DND-41 (cell line): ENCODE measurements around the gene TAS2R19.

ENCODE experiments used
- ATAC-seq: fragments of 200-7000 bp; cut with Tn5 transposase; 3 replicates; pipeline ENCODE4 v1.9.1; 2021; ENCODE audit warnings: low read depth; ENCODE audit not compliant: insufficient read depth
- DNase-seq: peaks from one replicate; pipeline ENCODE4 v3.0.0-alpha.2; 2020
- H2AFZ ChIP-seq: 2 replicates; pipeline ENCODE4 v1.6.0; 2012; ENCODE audit warnings: low read depth, low read length
- H3K27ac ChIP-seq: 2 replicates; pipeline ENCODE4 v1.5.1; 2012; ENCODE audit warnings: low read length, inconsistent platforms
- H3K27me3 ChIP-seq: fragments of 200-600 bp; sonication (generic); 2 replicates; pipeline ENCODE4 v1.6.0; 2012; ENCODE audit warnings: low read length, mild to moderate bottlenecking, inconsistent platforms; ENCODE audit not compliant: insufficient read depth, poor library complexity
- H3K36me3 ChIP-seq: 2 replicates; pipeline ENCODE4 v1.5.1; 2012; ENCODE audit warnings: low read length, inconsistent platforms; ENCODE audit not compliant: insufficient read depth
- H3K4me1 ChIP-seq: 2 replicates; pipeline ENCODE4 v1.5.1; 2012; ENCODE audit warnings: mild to moderate bottlenecking, low read length; ENCODE audit not compliant: insufficient read depth
- H3K4me2 ChIP-seq: 2 replicates; pipeline ENCODE4 v1.6.0; 2012; ENCODE audit warnings: mild to moderate bottlenecking, moderate library complexity, low read length, inconsistent platforms; ENCODE audit not compliant: insufficient read depth
- H3K4me3 ChIP-seq, 2 experiments: fragments of 200-600 bp in 1 of 2; shearing (Covaris generic) in 1 of 2; 2 replicates each; pipeline ENCODE4 v1.5.1; 2012 to 2016; ENCODE audit warnings: inconsistent platforms in 2 of 2, low read length in 2 of 2, mild to moderate bottlenecking in 2 of 2, low read depth in 1 of 2, moderate library complexity in 1 of 2
- H3K79me2 ChIP-seq: 2 replicates; pipeline ENCODE4 v1.6.0; 2012; ENCODE audit warnings: low read length, inconsistent platforms; ENCODE audit not compliant: insufficient read depth
- H3K9ac ChIP-seq: 2 replicates; pipeline ENCODE4 v1.6.0; 2012; ENCODE audit warnings: low read depth, mild to moderate bottlenecking, inconsistent platforms, low read length, moderate library complexity
- H3K9me3 ChIP-seq: 2 replicates; pipeline ENCODE4 v1.5.1; 2012; ENCODE audit warnings: low read length, moderate library complexity, mild to moderate bottlenecking, inconsistent platforms; ENCODE audit not compliant: insufficient read depth, severe bottlenecking
- H4K20me1 ChIP-seq: 2 replicates; pipeline ENCODE4 v1.6.0; 2012; ENCODE audit warnings: low read length; ENCODE audit not compliant: insufficient read depth
- EZH2 ChIP-seq: IDR thresholded peaks from 3 replicates; pipeline ENCODE4 v1.6.1; 2012; ENCODE audit warnings: borderline replicate concordance, low read depth, mild to moderate bottlenecking, moderate library complexity, low read length, inconsistent platforms; ENCODE audit not compliant: severe bottlenecking
- TF ChIP-seq, protein P1 (sequence below): IDR thresholded peaks from 2 replicates; pipeline ENCODE4 v1.5.1; 2012; ENCODE audit warnings: borderline replicate concordance, low read length, moderate library complexity, mild to moderate bottlenecking; ENCODE audit not compliant: poor library complexity, severe bottlenecking; ENCODE audit errors: extremely low read depth

TAS2R19 gene, protein sequence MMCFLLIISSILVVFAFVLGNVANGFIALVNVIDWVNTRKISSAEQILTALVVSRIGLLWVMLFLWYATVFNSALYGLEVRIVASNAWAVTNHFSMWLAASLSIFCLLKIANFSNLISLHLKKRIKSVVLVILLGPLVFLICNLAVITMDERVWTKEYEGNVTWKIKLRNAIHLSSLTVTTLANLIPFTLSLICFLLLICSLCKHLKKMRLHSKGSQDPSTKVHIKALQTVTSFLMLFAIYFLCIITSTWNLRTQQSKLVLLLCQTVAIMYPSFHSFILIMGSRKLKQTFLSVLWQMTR

DNA sequence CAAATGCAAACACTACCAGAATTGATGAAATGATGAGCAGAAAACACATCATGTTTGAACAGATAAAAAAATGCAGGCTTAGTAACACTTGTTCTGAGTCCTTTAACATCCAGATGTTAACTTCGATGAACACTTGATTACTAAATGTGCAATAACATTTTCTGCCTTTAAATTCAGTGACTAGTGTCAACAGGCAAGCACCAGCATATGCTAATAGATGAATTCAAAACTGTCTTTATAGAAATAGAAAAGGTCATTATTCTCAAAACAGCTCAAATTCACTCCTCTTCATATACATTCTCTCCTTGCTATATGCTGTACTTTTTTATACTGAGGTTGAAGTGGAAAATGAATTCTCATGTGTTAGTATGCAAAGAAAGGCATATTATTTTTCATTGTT is at the start of gene TAS2R19:
TAS2R19 (minus strand) TSS at position 101 of the 400 bp plus-strand sequence; CDS start at position 52, 49 bp downstream.
- Histone ChIP-seq H3K4me3 (no peak within 1 kb of the TSS), H3K27me3 (no peaks in the 10 kb centered on the region), H3K36me3 (peaks cover 17% of the 10 kb centered on the region), H3K4me2 (no peak within 1 kb of the TSS), H2AFZ (no peak within 1 kb of the TSS), H3K27ac (no peak within 1 kb of the TSS), H3K9ac (no peak within 1 kb of the TSS), H3K4me1 (no peaks in the 10 kb centered on the region), H3K9me3 (peaks cover 5% of the 10 kb centered on the region), H4K20me1 (no peaks in the 10 kb centered on the region), H3K79me2 (0 out of 2 replicates have a peak, but pooled peaks cover 3% of the 10 kb centered on the region)
- no peak for TF ChIP-seq EZH2
- TF ChIP-seq, protein P1, sequence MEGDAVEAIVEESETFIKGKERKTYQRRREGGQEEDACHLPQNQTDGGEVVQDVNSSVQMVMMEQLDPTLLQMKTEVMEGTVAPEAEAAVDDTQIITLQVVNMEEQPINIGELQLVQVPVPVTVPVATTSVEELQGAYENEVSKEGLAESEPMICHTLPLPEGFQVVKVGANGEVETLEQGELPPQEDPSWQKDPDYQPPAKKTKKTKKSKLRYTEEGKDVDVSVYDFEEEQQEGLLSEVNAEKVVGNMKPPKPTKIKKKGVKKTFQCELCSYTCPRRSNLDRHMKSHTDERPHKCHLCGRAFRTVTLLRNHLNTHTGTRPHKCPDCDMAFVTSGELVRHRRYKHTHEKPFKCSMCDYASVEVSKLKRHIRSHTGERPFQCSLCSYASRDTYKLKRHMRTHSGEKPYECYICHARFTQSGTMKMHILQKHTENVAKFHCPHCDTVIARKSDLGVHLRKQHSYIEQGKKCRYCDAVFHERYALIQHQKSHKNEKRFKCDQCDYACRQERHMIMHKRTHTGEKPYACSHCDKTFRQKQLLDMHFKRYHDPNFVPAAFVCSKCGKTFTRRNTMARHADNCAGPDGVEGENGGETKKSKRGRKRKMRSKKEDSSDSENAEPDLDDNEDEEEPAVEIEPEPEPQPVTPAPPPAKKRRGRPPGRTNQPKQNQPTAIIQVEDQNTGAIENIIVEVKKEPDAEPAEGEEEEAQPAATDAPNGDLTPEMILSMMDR, result no peak
- no peak for ATAC-seq
- DNase-seq, result no peak

DNA sequence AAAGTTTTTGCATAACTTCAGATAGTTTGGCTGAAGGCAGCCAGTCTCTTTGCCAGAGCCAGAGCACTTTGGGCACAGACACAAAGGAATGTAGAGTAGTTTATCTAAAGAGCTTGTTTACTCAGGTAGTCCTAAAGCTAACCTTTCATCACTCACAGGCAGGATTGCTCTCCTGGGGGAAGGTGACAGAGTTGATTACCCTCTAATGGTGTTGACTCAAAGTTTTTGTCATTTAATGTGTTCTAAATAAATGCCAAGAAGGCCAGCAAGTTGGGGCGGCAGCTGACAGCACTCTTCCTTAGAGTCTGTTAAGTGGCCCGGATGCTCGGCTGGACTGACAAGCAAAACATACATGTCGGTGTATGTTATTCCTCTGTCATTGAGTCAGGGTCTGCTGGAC is 49.0 kb upstream of the TAS2R19 start:
- Histone ChIP-seq H3K9me3 (no peaks in the 10 kb centered on the region), H3K4me1 (no peaks in the 10 kb centered on the region), H3K27me3 (no peaks in the 10 kb centered on the region), H2AFZ (no peak overlapping the region), H4K20me1 (peaks cover 4% of the 10 kb centered on the region; the same call in 1 of the 2 replicates), H3K27ac (no peak overlapping the region), H3K79me2 (0 out of 2 replicates have a peak, but pooled peaks cover 10% of the 10 kb centered on the region), H3K4me3 (no peak overlapping the region), H3K9ac (no peak overlapping the region), H3K4me2 (no peak overlapping the region), H3K36me3 (no peaks in the 10 kb centered on the region)
- no peak for DNase-seq
- ATAC-seq, result no peak
- no peak for TF ChIP-seq EZH2
- TF ChIP-seq, protein P1, result no peak

DNA sequence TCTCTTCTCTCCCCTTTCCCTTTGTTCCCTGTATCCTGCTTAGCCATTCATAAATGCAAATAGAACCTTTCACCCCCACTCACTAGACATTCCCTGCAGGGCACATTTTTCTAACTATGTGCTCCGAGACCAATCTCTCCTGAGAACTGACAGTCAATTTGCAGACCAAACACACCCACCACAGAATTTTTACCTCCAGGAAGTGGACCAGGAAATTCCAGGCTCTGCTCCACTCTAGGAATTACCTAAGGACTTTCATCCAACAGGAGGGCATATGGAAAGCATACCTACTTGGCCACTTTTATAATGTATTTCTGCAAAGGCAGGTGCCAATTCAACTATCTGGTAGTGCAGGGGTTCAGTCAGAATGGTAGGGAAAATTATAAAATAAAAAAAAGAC is 48.6 kb upstream of the TAS2R19 start:
- peaks cover 4% of the 10 kb centered on the region; the same call in 1 of the 2 replicates for H4K20me1 ChIP-seq
- no peak for TF ChIP-seq EZH2
- TF ChIP-seq, protein P1, result no peak
- no peaks in the 10 kb centered on the region for H3K4me1 ChIP-seq

More for the DNA sequence above, 48.6 kb upstream of the TAS2R19 start:
- Histone ChIP-seq H3K27ac (no peak overlapping the region), H3K27me3 (no peaks in the 10 kb centered on the region), H3K9ac (no peak overlapping the region), H3K4me3 (no peak overlapping the region), H3K79me2 (0 out of 2 replicates have a peak, but pooled peaks cover 10% of the 10 kb centered on the region), H3K36me3 (no peaks in the 10 kb centered on the region), H3K9me3 (no peaks in the 10 kb centered on the region), H3K4me2 (no peak overlapping the region), H2AFZ (no peak overlapping the region)
- ATAC-seq (no peak), DNase-seq (no peak)
